Neural progenitor cell (in vitro differentiated cells): ENCODE data around the gene FOXL3. TPM values are rescaled to one million over a fixed set of nuclear protein-coding genes. Genes with fewer than 3 reads are reported as not detected.

Experiments used
- DNase-seq: peaks from one replicate; pipeline ENCODE4 v3.0.0-alpha.2; 2016; ENCODE audit warnings: low spot score
- H2AFZ ChIP-seq: fragments of 200-600 bp; sonication (generic); replicated peaks from 2 replicates; pipeline ENCODE4 v1.6.1; 2016; ENCODE audit warnings: antibody characterized with exemption
- H3F3A ChIP-seq: fragments of 200-600 bp; sonication (generic); 2 replicates; pipeline ENCODE4 v1.6.1; 2016; ENCODE audit warnings: antibody characterized with exemption, low read depth
- H3K27ac ChIP-seq: fragments of 200-600 bp; sonication (generic); 2 replicates; pipeline ENCODE4 v1.5.1; 2016; ENCODE audit warnings: mild to moderate bottlenecking
- H3K27me3 ChIP-seq: fragments of 200-600 bp; sonication (generic); 2 replicates; pipeline ENCODE4 v1.6.1; 2016; ENCODE audit warnings: mild to moderate bottlenecking, moderate library complexity
- H3K36me3 ChIP-seq: fragments of 200-600 bp; sonication (generic); 2 replicates; pipeline ENCODE4 v1.5.1; 2016
- H3K4me1 ChIP-seq: fragments of 200-600 bp; sonication (generic); 2 replicates; pipeline ENCODE4 v1.6.1; 2016; ENCODE audit warnings: mixed run types
- H3K4me2 ChIP-seq: fragments of 200-600 bp; sonication (generic); 2 replicates; pipeline ENCODE4 v1.6.1; 2016
- H3K4me3 ChIP-seq: fragments of 200-600 bp; sonication (generic); 2 replicates; pipeline ENCODE4 v1.5.1; 2016
- H3K79me2 ChIP-seq: fragments of 200-600 bp; sonication (generic); 2 replicates; pipeline ENCODE4 v1.6.1; 2016; ENCODE audit warnings: low read depth
- H3K9ac ChIP-seq: fragments of 200-600 bp; sonication (generic); 2 replicates; pipeline ENCODE4 v1.6.1; 2016
- H3K9me3 ChIP-seq: fragments of 200-600 bp; sonication (generic); 2 replicates; pipeline ENCODE4 v1.5.1; 2016; ENCODE audit warnings: low read depth
- H4K20me1 ChIP-seq: fragments of 200-600 bp; sonication (generic); 2 replicates; pipeline ENCODE4 v1.6.1; 2016; ENCODE audit warnings: low read depth
- H3K27ac Mint-ChIP-seq: 3 replicates; pipeline ENCODE4 v1.8.0; 2021; ENCODE audit warnings: mixed read lengths
- H3K27me3 Mint-ChIP-seq: 2 replicates; pipeline ENCODE4 v1.8.0; 2022; ENCODE audit warnings: low read depth, mild to moderate bottlenecking, inconsistent platforms, moderate library complexity, mixed read lengths; ENCODE audit not compliant: insufficient read depth
- H3K36me3 Mint-ChIP-seq: 3 replicates; pipeline ENCODE4 v1.8.0; 2021; ENCODE audit warnings: mixed read lengths
- H3K4me1 Mint-ChIP-seq: 3 replicates; pipeline ENCODE4 v1.8.0; 2021; ENCODE audit warnings: mixed read lengths
- H3K4me3 Mint-ChIP-seq: 3 replicates; pipeline ENCODE4 v1.8.0; 2021; ENCODE audit warnings: mild to moderate bottlenecking, moderate library complexity, mixed read lengths
- H3K9me3 Mint-ChIP-seq: 3 replicates; pipeline ENCODE4 v1.8.0; 2020; ENCODE audit warnings: mixed read lengths
- CTCF ChIP-seq: fragments of 200-600 bp; sonication (generic); IDR thresholded peaks from 2 replicates; pipeline ENCODE4 v1.5.1; 2017; ENCODE audit warnings: antibody characterized with exemption, mild to moderate bottlenecking
- EZH2 ChIP-seq: fragments of 200-600 bp; sonication (generic); IDR thresholded peaks from 2 replicates; pipeline ENCODE4 v1.6.1; 2017; ENCODE audit warnings: antibody characterized with exemption, mild to moderate bottlenecking, moderate library complexity
- EZH2phosphoT487 ChIP-seq: fragments of 200-600 bp; sonication (generic); IDR thresholded peaks from 2 replicates; pipeline ENCODE4 v1.6.1; 2017; ENCODE audit warnings: antibody characterized with exemption
- total RNA-seq: library from RNA; depleted of rRNA; stranded (reverse); fragments of >200 nt; gene quantifications from 2 replicates; pipeline ENCODE4 v1.2.3, GENCODE V29; 2015; ENCODE audit warnings: low replicate concordance

FOXL3 gene
- total RNA-seq, 1 donor from 2014 or later = not detected

GRCh38 chr7:292826-293225 is 2.9 kb downstream of the FOXL3 start:
- Mint-ChIP-seq H3K27ac (no peak overlapping the region), H3K36me3 (no peaks in the 10 kb centered on the region), H3K4me1 (no peaks in the 10 kb centered on the region), H3K9me3 (peaks cover 3% of the 10 kb centered on the region), H3K27me3 (peaks cover 47% of the 10 kb centered on the region), H3K4me3 (no peak overlapping the region)
- Histone ChIP-seq H2AFZ (no peak overlapping the region), H3F3A (no peaks in the 10 kb centered on the region), H3K36me3 (no peaks in the 10 kb centered on the region), H3K79me2 (no peaks in the 10 kb centered on the region), H3K27ac (no peak overlapping the region), H3K4me2 (no peak overlapping the region), H3K9me3 (no peaks in the 10 kb centered on the region), H3K9ac (no peak overlapping the region), H3K4me3 (no peak overlapping the region), H3K27me3 (no peaks in the 10 kb centered on the region), H3K4me1 (no peaks in the 10 kb centered on the region), H4K20me1 (no peaks in the 10 kb centered on the region)
- TF ChIP-seq CTCF = no peak
- no peak for TF ChIP-seq EZH2
- no peak for TF ChIP-seq EZH2phosphoT487
- no peak for DNase-seq

- H3K27ac Mint-ChIP-seq = no peak overlapping the region
- H3K27ac ChIP-seq = no peak overlapping the region
- H3F3A ChIP-seq = no peaks in the 10 kb centered on the region
- peaks cover 2% of the 10 kb centered on the region for H3K9me3 Mint-ChIP-seq
- H3K4me2 ChIP-seq = no peak overlapping the region
- no peak overlapping the region for H3K4me3 Mint-ChIP-seq
- H2AFZ ChIP-seq = no peak overlapping the region
- no peaks in the 10 kb centered on the region for H3K4me1 ChIP-seq
- no peaks in the 10 kb centered on the region for H3K27me3 ChIP-seq
- H3K79me2 ChIP-seq = no peaks in the 10 kb centered on the region
- H4K20me1 ChIP-seq = no peaks in the 10 kb centered on the region
- no peaks in the 10 kb centered on the region for H3K36me3 Mint-ChIP-seq
- H3K4me3 ChIP-seq = no peak overlapping the region
- H3K36me3 ChIP-seq = no peaks in the 10 kb centered on the region
- peaks cover 39% of the 10 kb centered on the region for H3K27me3 Mint-ChIP-seq
- no peak for DNase-seq
- H3K4me1 Mint-ChIP-seq = peaks cover 5% of the 10 kb centered on the region
- TF ChIP-seq EZH2phosphoT487 = no peak
- no peak for TF ChIP-seq CTCF
- TF ChIP-seq EZH2 = no peak
- H3K9ac ChIP-seq = no peak overlapping the region
- no peaks in the 10 kb centered on the region for H3K9me3 ChIP-seq
Observed at GRCh38 chr7:293681-294439, 3.9 kb downstream of the FOXL3 start.

GRCh38 chr7:294440-295154 is 4.6 kb downstream of the FOXL3 start:
- H3K79me2 ChIP-seq = no peaks in the 10 kb centered on the region
- H3K27ac ChIP-seq = no peak overlapping the region
- H2AFZ ChIP-seq = no peak overlapping the region
- H3K4me2 ChIP-seq = no peak overlapping the region
- H3K36me3 ChIP-seq = no peaks in the 10 kb centered on the region
- Mint-ChIP-seq H3K36me3 (no peaks in the 10 kb centered on the region), H3K4me1 (peaks cover 6% of the 10 kb centered on the region), H3K27me3 (peaks cover 35% of the 10 kb centered on the region), H3K27ac (no peak overlapping the region), H3K9me3 (no peaks in the 10 kb centered on the region), H3K4me3 (no peak overlapping the region)
- no peak overlapping the region for H3K4me3 ChIP-seq
- TF ChIP-seq EZH2 = no peak
- TF ChIP-seq CTCF = no peak
- no peak for TF ChIP-seq EZH2phosphoT487
- no peak overlapping the region for H3K9ac ChIP-seq
- no peak for DNase-seq
- H3K27me3 ChIP-seq = no peaks in the 10 kb centered on the region
- no peaks in the 10 kb centered on the region for H3K4me1 ChIP-seq
- no peaks in the 10 kb centered on the region for H3F3A ChIP-seq
- no peaks in the 10 kb centered on the region for H3K9me3 ChIP-seq
- no peaks in the 10 kb centered on the region for H4K20me1 ChIP-seq
